Inferior parietal cortex (tissue), 1 donor: ENCODE measurements around the gene BFSP1.

Experiments used
- DNase-seq: peaks from one replicate; pipeline ENCODE4 v3.0.0-alpha.2; 2016; ENCODE audit errors: extremely low spot score

The BFSP1 gene

GRCh38 chr20:17497821-17498580, 33.2 kb downstream of the BFSP1 start:
- DNase-seq = peak; percentile 7

GRCh38 chr20:17495826-17496225, 35.4 kb downstream of the BFSP1 start:
- no peak for DNase-seq

GRCh38 chr20:17494201-17494600, 37.0 kb downstream of the BFSP1 start:
- no peak for DNase-seq

- DNase-seq = no peak
These were observed 38.0 kb downstream of the BFSP1 start for GRCh38 chr20:17493173-17493572.

GRCh38 chr20:17491488-17491887, 39.7 kb downstream of the BFSP1 start:
- DNase-seq = no peak

GRCh38 chr20:17491041-17491440, 40.1 kb downstream of the BFSP1 start:
- DNase-seq = no peak

GRCh38 chr20:17490501-17490900, 40.7 kb downstream of the BFSP1 start:
- DNase-seq = no peak

- no peak for DNase-seq
These were observed 42.1 kb downstream of the BFSP1 start for GRCh38 chr20:17488916-17489600.

- no peak for DNase-seq
These were observed 46.2 kb downstream of the BFSP1 start for GRCh38 chr20:17485017-17485416.

- no peak for DNase-seq
These were observed 48.6 kb downstream of the BFSP1 start for GRCh38 chr20:17482536-17482935.

- no peak for DNase-seq
These were observed 49.5 kb downstream of the BFSP1 start for GRCh38 chr20:17481661-17482060.

GRCh38 chr20:17480696-17481095, 50.5 kb downstream of the BFSP1 start:
- no peak for DNase-seq

GRCh38 chr20:17479063-17479657, 52.0 kb downstream of the BFSP1 start:
- no peak for DNase-seq

- no peak for DNase-seq
These were observed 57.5 kb downstream of the BFSP1 start for GRCh38 chr20:17473659-17474058.

GRCh38 chr20:17471606-17472187, 59.5 kb downstream of the BFSP1 start:
- DNase-seq = no peak

GRCh38 chr20:17470973-17471372, 60.2 kb downstream of the BFSP1 start:
- no peak for DNase-seq

- DNase-seq = no peak
These were observed 60.7 kb downstream of the BFSP1 start for GRCh38 chr20:17470521-17470920.

- no peak for DNase-seq
These were observed 61.7 kb downstream of the BFSP1 start for GRCh38 chr20:17469246-17470030.

- no peak for DNase-seq
These were observed 62.9 kb downstream of the BFSP1 start for GRCh38 chr20:17468073-17468840.

- DNase-seq = no peak
These were observed 64.0 kb downstream of the BFSP1 start for GRCh38 chr20:17467120-17467655.

GRCh38 chr20:17466641-17467040, 64.5 kb downstream of the BFSP1 start:
- DNase-seq = no peak
